SH-SY5Y (cell line): ENCODE measurements around the gene FCRL5.

Experiments used
- GATA2 ChIP-seq: IDR thresholded peaks from 2 replicates; pipeline ENCODE4 v1.6.1; 2011; ENCODE audit warnings: mild to moderate bottlenecking, low read depth, low read length
- GATA3 ChIP-seq: IDR thresholded peaks from 2 replicates; pipeline ENCODE4 v1.6.1; 2011; ENCODE audit warnings: low read depth, mild to moderate bottlenecking, low read length, moderate library complexity

DNA sequence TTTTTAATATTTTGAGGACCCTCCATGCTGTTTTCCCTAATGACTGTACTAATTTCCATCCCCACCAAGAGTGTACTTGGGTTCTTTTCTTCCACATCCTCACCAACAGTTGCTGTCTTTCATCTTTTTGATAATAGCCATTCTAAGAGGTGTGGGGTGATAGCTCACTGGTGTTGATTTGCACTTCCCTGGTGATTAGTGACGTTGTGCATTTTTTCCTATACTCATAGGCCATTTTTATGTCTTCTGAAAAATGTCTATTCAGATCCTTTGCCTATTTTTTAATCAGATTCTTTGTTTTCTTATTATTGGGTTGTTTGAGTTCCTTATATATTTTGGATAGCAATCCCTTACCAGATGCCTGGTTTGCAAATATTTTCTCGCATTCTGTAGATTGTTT is 64.2 kb downstream of the FCRL5 start:
- TF ChIP-seq GATA2 (no peak), GATA3 (no peak)
